EL (cell line): Measurements from ENCODE around the gene POFUT2.

Experiments used
- DNase-seq: peaks from one replicate; pipeline ENCODE4 v3.0.0-alpha.2; 2016

POFUT2 gene

GRCh38 chr21:45287438-45288391 is at the start of gene POFUT2:
Gene POFUT2 (minus strand): TSS chr21:45287895. CDS start chr21:45287871, 24 bp downstream.
- peak; percentile 93 for DNase-seq

- DNase-seq: peak; percentile 41
These were observed 49.2 kb upstream of the POFUT2 start for GRCh38 chr21:45336870-45337269.

- DNase-seq: no peak
These were observed 48.8 kb upstream of the POFUT2 start for GRCh38 chr21:45336535-45336810.

- no peak for DNase-seq
These were observed 48.3 kb upstream of the POFUT2 start for GRCh38 chr21:45335761-45336534.

GRCh38 chr21:45335151-45335760 is 47.6 kb upstream of the POFUT2 start:
- no peak for DNase-seq

GRCh38 chr21:45334591-45335081 is 46.9 kb upstream of the POFUT2 start:
- no peak for DNase-seq

- no peak for DNase-seq
These were observed 46.4 kb upstream of the POFUT2 start for GRCh38 chr21:45334134-45334533.

GRCh38 chr21:45333583-45334121 is 46.0 kb upstream of the POFUT2 start:
- DNase-seq: no peak

GRCh38 chr21:45332981-45333582 is 45.4 kb upstream of the POFUT2 start:
- no peak for DNase-seq

GRCh38 chr21:45332415-45332814 is 44.7 kb upstream of the POFUT2 start:
- no peak for DNase-seq

- DNase-seq: no peak
These were observed 43.9 kb upstream of the POFUT2 start for GRCh38 chr21:45331531-45332147.

- no peak for DNase-seq
These were observed 43.2 kb upstream of the POFUT2 start for GRCh38 chr21:45330851-45331261.

- DNase-seq: peak; percentile 95
These were observed 42.5 kb upstream of the POFUT2 start for GRCh38 chr21:45330075-45330781.

- no peak for DNase-seq
These were observed 41.8 kb upstream of the POFUT2 start for GRCh38 chr21:45329261-45330074.

GRCh38 chr21:45328198-45329091 is 40.8 kb upstream of the POFUT2 start:
- no peak for DNase-seq

- DNase-seq: no peak
These were observed 39.9 kb upstream of the POFUT2 start for GRCh38 chr21:45327441-45328197.

- DNase-seq: no peak
These were observed 39.3 kb upstream of the POFUT2 start for GRCh38 chr21:45326891-45327440.

GRCh38 chr21:45326169-45326851 is 38.6 kb upstream of the POFUT2 start:
- peak; percentile 65 for DNase-seq
